Gastrocnemius medialis (tissue), 4 donors: ENCODE data around the gene E2F8.

Experiments used
- CTCF ChIP-seq, 5 experiments: fragments of 450-650 bp in 3 of 5; fragments of 200-600 bp in 2 of 5; sonication (generic) in 2 of 5; IDR thresholded peaks in 4 of 5; conservative IDR thresholded peaks in 1 of 5; 1 replicate in 4 of 5; 2 replicates in 1 of 5; pipeline ENCODE4 v1.5.1; 2016 to 2019; ENCODE audit warnings: antibody characterized with exemption in 5 of 5, mild to moderate bottlenecking in 3 of 5, moderate library complexity in 3 of 5
- POLR2A ChIP-seq, 2 donors: fragments of 450-650 bp; IDR thresholded peaks; one replicate each; pipeline ENCODE4 v1.6.1; 2017; ENCODE audit warnings: antibody characterized with exemption in 2 of 2, mild to moderate bottlenecking in 2 of 2, moderate library complexity in 2 of 2

GRCh38 chr11:19204836-19205235, 35.9 kb downstream of the E2F8 start:
- no peak for TF ChIP-seq CTCF (IDR thresholded peaks at IDR 0.05 in 4 of 5, conservative IDR thresholded peaks at IDR 0.05 in 1 of 5)
- no peak for TF ChIP-seq POLR2A (IDR thresholded peaks at IDR 0.05)
